GM23248 (cell line): ENCODE results near the gene LPAR2. TPM values are rescaled to one million over a fixed set of nuclear protein-coding genes. Genes with fewer than 3 reads are reported as not detected.

ENCODE experiments used
- DNase-seq: peaks from one replicate; pipeline ENCODE4 v3.0.0-alpha.2; 2015
- H2AFZ ChIP-seq: fragments of 200-600 bp; sonication (generic); 2 replicates; pipeline ENCODE4 v1.6.1; 2016; ENCODE audit warnings: antibody characterized with exemption
- H3F3A ChIP-seq: fragments of 200-600 bp; sonication (generic); 2 replicates; pipeline ENCODE4 v1.6.1; 2016; ENCODE audit warnings: mild to moderate bottlenecking, antibody characterized with exemption, mixed run types; ENCODE audit not compliant: insufficient read depth
- H3K27ac ChIP-seq: fragments of 200-600 bp; sonication (generic); 2 replicates; pipeline ENCODE4 v1.5.1; 2016; ENCODE audit warnings: mild to moderate bottlenecking
- H3K27me3 ChIP-seq: fragments of 200-600 bp; sonication (generic); replicated peaks from 2 replicates; pipeline ENCODE4 v1.6.1; 2016; ENCODE audit warnings: mild to moderate bottlenecking; ENCODE audit not compliant: insufficient read depth
- H3K36me3 ChIP-seq: fragments of 200-600 bp; sonication (generic); 2 replicates; pipeline ENCODE4 v1.6.1; 2016; ENCODE audit warnings: low read depth, mild to moderate bottlenecking
- H3K4me1 ChIP-seq: fragments of 200-600 bp; sonication (generic); 2 replicates; pipeline ENCODE4 v1.6.1; 2016; ENCODE audit warnings: mild to moderate bottlenecking; ENCODE audit not compliant: insufficient read depth
- H3K4me2 ChIP-seq: fragments of 200-600 bp; sonication (generic); one replicate; pipeline ENCODE4 v1.6.1; 2016; ENCODE audit warnings: mild to moderate bottlenecking; ENCODE audit not compliant: unreplicated experiment
- H3K4me3 ChIP-seq: fragments of 200-600 bp; sonication (generic); 2 replicates; pipeline ENCODE4 v1.5.1; 2016; ENCODE audit warnings: mild to moderate bottlenecking
- H3K79me2 ChIP-seq: fragments of 200-600 bp; sonication (generic); 2 replicates; pipeline ENCODE4 v1.6.1; 2016; ENCODE audit warnings: mild to moderate bottlenecking; ENCODE audit not compliant: insufficient read depth
- H3K9ac ChIP-seq: fragments of 200-600 bp; sonication (generic); 2 replicates; pipeline ENCODE4 v1.6.1; 2016; ENCODE audit warnings: mild to moderate bottlenecking
- H3K9me2 ChIP-seq: fragments of 200-600 bp; sonication (generic); 2 replicates; pipeline ENCODE4 v1.6.1; 2016; ENCODE audit warnings: mixed run types, mild to moderate bottlenecking, moderate library complexity; ENCODE audit not compliant: insufficient read depth
- H3K9me3 ChIP-seq: fragments of 200-600 bp; sonication (generic); one replicate; pipeline ENCODE4 v1.6.1; 2017; ENCODE audit warnings: low read depth
- H4K20me1 ChIP-seq: fragments of 200-600 bp; sonication (generic); 2 replicates; pipeline ENCODE4 v1.6.0; 2016; ENCODE audit not compliant: insufficient read depth
- EZH2 ChIP-seq: fragments of 200-600 bp; sonication (generic); IDR thresholded peaks from 2 replicates; pipeline ENCODE4 v1.6.1; 2018; ENCODE audit warnings: antibody characterized with exemption, mild to moderate bottlenecking; ENCODE audit not compliant: insufficient read depth, poor library complexity, severe bottlenecking
- EZH2phosphoT487 ChIP-seq: fragments of 200-600 bp; sonication (generic); IDR thresholded peaks from 2 replicates; pipeline ENCODE4 v1.6.1; 2018; ENCODE audit warnings: antibody characterized with exemption, moderate library complexity, mild to moderate bottlenecking, low read depth; ENCODE audit not compliant: insufficient read depth
- WGBS, 2 experiments: methylation state at CpG; one replicate each; pipeline ENCODE4 v1.1.6; 2015 to 2017; ENCODE audit warnings: low lambda C conversion rate in 2 of 2, low coverage in 1 of 2; ENCODE audit errors: missing lambda C conversion rate in 2 of 2; 5-methylcytosine and 5-hydroxymethylcytosine counted together
- in situ Hi-C: fragments of 300-500 bp; cut with MboI; formaldehyde crosslinking; loops from 2 replicates; pipeline ENCODE4 v1.15.0; 2020
- polyA plus RNA-seq: library from polyadenylated mRNA; unstranded; fragments of >200 nt; fragmentation: Nextera tagmentation; extraction: Ambion mirVana; gene quantifications from 2 replicates; pipeline ENCODE4 v1.2.1, GENCODE V29; 2016
- total RNA-seq: library from RNA; depleted of rRNA; stranded (reverse); fragments of >200 nt; shearing (Covaris generic); gene quantifications from 2 replicates; pipeline ENCODE4 v1.2.3, GENCODE V29; 2014

LPAR2 gene
- total and polyA plus RNA-seq, 2 experiments from 2014 or later: 1.3 to 1.8 TPM

- DNase-seq: no peak
- Histone ChIP-seq H3K27ac (no peak overlapping the region), H3K9me3 (no peaks in the 10 kb centered on the region), H2AFZ (no peak overlapping the region), H3K9ac (no peak overlapping the region), H3K36me3 (no peaks in the 10 kb centered on the region; the same call in 1 of the 2 replicates), H3K79me2 (no peaks in the 10 kb centered on the region), H3F3A (peaks cover 8% of the 10 kb centered on the region), H3K9me2 (no peaks in the 10 kb centered on the region), H3K4me3 (no peak overlapping the region), H3K4me1 (no peaks in the 10 kb centered on the region), H3K4me2 (no peak overlapping the region), H4K20me1 (no peaks in the 10 kb centered on the region), H3K27me3 (no peaks in the 10 kb centered on the region)
- in situ Hi-C loops: no loop called here
- no peak for TF ChIP-seq EZH2
- no peak for TF ChIP-seq EZH2phosphoT487
- 91 to 95% methylated on average over 25 to 29 of the region's 29 CpGs for WGBS, 2 experiments
Observed at GRCh38 chr19:19647037-19647835, 19.2 kb upstream of the LPAR2 start.

DNA sequence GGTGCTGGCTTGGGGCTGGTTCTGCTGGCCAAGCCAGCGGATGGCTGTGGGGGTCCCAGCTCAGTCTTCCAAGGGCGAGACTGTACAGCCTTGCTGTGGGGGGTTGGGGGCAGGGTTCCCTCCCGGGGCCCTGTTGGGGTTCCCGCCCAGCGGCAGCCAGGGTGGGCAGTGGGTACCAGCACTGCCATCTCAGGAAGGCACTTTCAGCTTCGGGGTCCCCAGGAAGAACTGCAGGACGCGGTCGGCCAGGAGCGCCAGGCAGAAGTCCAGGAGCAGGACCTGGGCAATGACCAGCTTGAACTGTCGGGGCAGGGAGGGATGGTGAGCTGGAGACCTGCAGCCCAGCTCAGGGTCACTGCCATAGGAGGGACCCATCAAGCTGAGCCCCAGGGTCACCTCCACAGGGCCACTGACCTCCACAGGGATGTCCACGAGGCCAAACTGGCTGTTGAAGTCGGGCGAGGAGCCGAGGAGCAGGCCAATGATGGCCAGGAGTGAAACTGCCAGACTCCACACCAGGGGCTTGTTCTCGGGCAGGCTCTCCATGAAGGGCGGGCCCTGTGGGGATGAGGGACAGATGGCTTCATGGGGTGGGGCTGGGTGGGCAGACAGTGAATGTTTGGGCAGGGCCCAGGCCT is 17.3 kb upstream of the LPAR2 start:
- 94 to 96% methylated on average over 16 to 17 of the region's 17 CpGs for WGBS, 2 experiments
- Histone ChIP-seq H3K9me2 (no peaks in the 10 kb centered on the region), H2AFZ (no peak overlapping the region), H3K4me2 (no peak overlapping the region), H3K9me3 (no peaks in the 10 kb centered on the region), H3K36me3 (no peaks in the 10 kb centered on the region; the same call in 1 of the 2 replicates), H3K27ac (no peak overlapping the region), H3F3A (peaks cover 8% of the 10 kb centered on the region), H3K9ac (no peak overlapping the region), H3K4me3 (no peak overlapping the region), H3K79me2 (no peaks in the 10 kb centered on the region), H4K20me1 (no peaks in the 10 kb centered on the region), H3K4me1 (no peaks in the 10 kb centered on the region), H3K27me3 (no peaks in the 10 kb centered on the region)
- DNase-seq: no peak
- in situ Hi-C loops: no loop called here
- TF ChIP-seq EZH2: no peak
- no peak for TF ChIP-seq EZH2phosphoT487

DNA sequence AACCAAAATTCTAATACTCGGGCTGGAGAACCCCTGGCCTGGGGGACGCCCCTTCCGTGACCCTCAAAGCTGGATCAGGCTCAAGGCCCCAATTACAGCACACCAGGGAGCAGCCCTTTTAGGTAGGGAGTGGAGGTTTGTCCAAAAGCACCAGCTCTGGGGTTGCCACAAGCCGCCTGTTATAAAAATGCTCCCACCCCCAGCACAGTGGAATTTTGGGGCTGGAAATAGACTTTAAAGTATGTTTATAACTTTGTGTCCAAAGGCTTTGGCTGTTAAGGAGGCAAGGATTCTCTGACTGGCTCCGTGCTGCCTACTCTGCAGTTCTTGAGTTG is 16.0 kb upstream of the LPAR2 start:
- WGBS, 2 experiments: 23% methylated on average over 5 of the region's 5 CpGs
- H4K20me1 ChIP-seq: no peaks in the 10 kb centered on the region
- in situ Hi-C loops: loop anchor here (5.0 kb wide), 1 partner anchor 107 kb away; the partner anchor contains the start of gene CILP2
- no peaks in the 10 kb centered on the region; the same call in 1 of the 2 replicates for H3K36me3 ChIP-seq
- DNase-seq: no peak
- peak overlapping the region; percentile 89; the same call in 1 of the 2 replicates for H2AFZ ChIP-seq
- H3K27me3 ChIP-seq: no peaks in the 10 kb centered on the region
- TF ChIP-seq EZH2 (no peak), EZH2phosphoT487 (no peak)
- no peaks in the 10 kb centered on the region for H3K9me3 ChIP-seq
- H3K9me2 ChIP-seq: no peaks in the 10 kb centered on the region
- peak overlapping the region; percentile 94 for H3K4me3 ChIP-seq
- no peak overlapping the region for H3K27ac ChIP-seq
- H3F3A ChIP-seq: peaks cover 8% of the 10 kb centered on the region
- no peak overlapping the region for H3K9ac ChIP-seq
- no peaks in the 10 kb centered on the region for H3K4me1 ChIP-seq
- H3K4me2 ChIP-seq: peak overlapping the region; percentile 100
- H3K79me2 ChIP-seq: no peaks in the 10 kb centered on the region

- no peaks in the 10 kb centered on the region for H3K9me2 ChIP-seq
- no peaks in the 10 kb centered on the region for H3K4me1 ChIP-seq
- H3K79me2 ChIP-seq: no peaks in the 10 kb centered on the region
- H3K9me3 ChIP-seq: no peaks in the 10 kb centered on the region
- H3K4me2 ChIP-seq: peak within 1 kb of the TSS; percentile 100
- peak; percentile 71 for DNase-seq
- TF ChIP-seq EZH2: no peak
- TF ChIP-seq EZH2phosphoT487: no peak
- H3K36me3 ChIP-seq: no peaks in the 10 kb centered on the region; the same call in 1 of the 2 replicates
- H3K27ac ChIP-seq: no peak within 1 kb of the TSS
- in situ Hi-C loops: loop anchor here (5.0 kb wide), 1 partner anchor 106 kb away; the partner anchor contains the start of gene CILP2
- H4K20me1 ChIP-seq: no peaks in the 10 kb centered on the region
- 0 to 4% methylated on average over 27 to 50 of the region's 50 CpGs for WGBS, 2 experiments
- H2AFZ ChIP-seq: peak within 1 kb of the TSS; percentile 89
- H3F3A ChIP-seq: peaks cover 8% of the 10 kb centered on the region
- no peaks in the 10 kb centered on the region for H3K27me3 ChIP-seq
- peak within 1 kb of the TSS; percentile 85 for H3K9ac ChIP-seq
- H3K4me3 ChIP-seq: peak within 1 kb of the TSS; percentile 94
Observed at GRCh38 chr19:19643158-19644053, 15.4 kb upstream of the LPAR2 start, which contains the start of gene GMIP. TSS of gene GMIP (minus strand) at chr19:19643657. CDS start at chr19:19643529, 128 bp downstream.
